IPS-18c (cell line): ENCODE measurements around the gene ATRNL1.
"Not testable (repeated sequence)": the region's sequence is repeated elsewhere in the genome, so short reads cannot be mapped to it uniquely, and the experiment has no call there.

Source experiments
- H3K4me3 ChIP-seq: 2 replicates; pipeline ENCODE4 v1.7.0; 2013; ENCODE audit warnings: low read depth, mild to moderate bottlenecking, low read length, moderate library complexity; ENCODE audit not compliant: insufficient read depth
- H3K9me3 ChIP-seq: one replicate; pipeline ENCODE4 v1.6.1; 2013; ENCODE audit warnings: mild to moderate bottlenecking, low read length, moderate library complexity; ENCODE audit not compliant: control insufficient read depth, insufficient read depth

The ATRNL1 gene

DNA sequence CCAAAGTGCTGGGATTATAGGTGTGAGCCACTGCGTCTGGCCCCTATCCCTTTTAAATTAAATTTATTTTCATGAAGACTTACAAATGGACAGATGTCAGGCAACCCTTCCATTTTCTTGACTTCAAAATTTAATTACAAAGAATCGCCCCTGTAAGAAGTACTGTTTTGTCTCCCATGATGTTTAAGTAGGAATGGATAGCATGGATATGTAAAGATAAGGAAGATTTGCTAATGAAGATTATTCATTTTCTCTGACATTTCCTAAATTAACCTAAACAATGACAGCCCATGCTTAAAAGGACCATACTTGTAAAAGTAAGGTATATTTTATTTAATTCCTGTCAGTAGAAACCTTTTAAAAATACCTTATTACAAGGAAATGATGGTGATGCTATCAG is 627.0 kb downstream of the ATRNL1 start:
- Histone ChIP-seq H3K4me3 (no peak overlapping the region), H3K9me3 (no peaks in the 10 kb centered on the region)

DNA sequence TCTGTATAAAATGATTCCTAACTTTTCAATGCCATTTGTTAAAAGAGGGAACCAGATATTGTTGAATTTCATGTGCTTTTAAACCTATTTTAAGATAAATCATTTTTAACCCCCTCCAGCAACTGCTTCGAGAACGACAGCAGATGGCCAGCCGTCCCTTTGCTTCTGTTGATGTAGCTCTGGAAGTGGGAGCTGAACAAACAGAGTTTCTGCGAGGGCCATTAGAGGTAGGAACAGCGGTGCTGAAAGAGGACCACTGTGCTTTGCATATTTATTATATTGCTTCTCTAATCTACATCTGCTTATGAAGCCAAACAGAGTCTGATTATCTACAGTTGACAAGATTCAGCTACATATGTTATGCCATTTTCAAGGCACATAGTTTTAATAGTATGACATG is 634.0 kb downstream of the ATRNL1 start:
- Histone ChIP-seq H3K4me3 (no peak overlapping the region), H3K9me3 (no peaks in the 10 kb centered on the region)

DNA sequence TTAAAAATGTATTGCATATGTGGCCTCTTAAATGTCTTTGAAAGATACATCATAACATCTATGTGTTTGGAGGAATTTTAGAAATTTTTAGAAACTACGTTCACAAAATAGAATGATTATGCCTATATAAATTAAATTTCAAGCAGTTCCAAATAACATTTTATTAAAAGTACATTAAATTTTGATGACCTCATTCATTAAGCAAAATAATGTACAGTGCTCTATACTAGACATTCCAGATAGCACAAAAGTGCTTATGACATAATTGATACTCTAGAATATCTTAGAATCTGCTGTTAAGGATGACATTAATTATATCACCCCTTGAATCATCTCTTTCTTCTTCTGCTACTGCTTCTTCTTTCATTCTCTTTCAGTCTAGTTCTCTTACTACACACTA is 650.9 kb downstream of the ATRNL1 start:
- H3K4me3 ChIP-seq: no peak overlapping the region
- peaks cover 2% of the 10 kb centered on the region for H3K9me3 ChIP-seq

DNA sequence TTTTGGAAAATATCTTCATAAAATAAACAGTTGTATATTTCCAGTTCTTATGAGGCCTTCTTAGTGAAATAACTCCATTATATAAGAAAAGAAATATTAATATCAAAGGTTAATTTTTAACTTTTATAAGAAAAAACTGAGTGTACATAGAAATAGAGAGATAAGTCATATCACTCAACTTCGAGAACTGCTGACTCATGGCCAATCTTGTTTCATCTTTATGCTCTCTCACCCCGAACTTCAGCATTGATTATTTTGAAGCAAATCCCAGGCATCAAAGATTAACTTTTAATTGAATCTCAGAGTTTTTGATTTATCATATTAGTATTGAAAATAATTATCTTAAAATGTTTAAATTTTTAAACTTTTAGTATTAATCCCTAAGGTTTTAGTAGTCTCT is 652.8 kb downstream of the ATRNL1 start:
- Histone ChIP-seq H3K4me3 (no peak overlapping the region), H3K9me3 (peaks cover 2% of the 10 kb centered on the region)

DNA sequence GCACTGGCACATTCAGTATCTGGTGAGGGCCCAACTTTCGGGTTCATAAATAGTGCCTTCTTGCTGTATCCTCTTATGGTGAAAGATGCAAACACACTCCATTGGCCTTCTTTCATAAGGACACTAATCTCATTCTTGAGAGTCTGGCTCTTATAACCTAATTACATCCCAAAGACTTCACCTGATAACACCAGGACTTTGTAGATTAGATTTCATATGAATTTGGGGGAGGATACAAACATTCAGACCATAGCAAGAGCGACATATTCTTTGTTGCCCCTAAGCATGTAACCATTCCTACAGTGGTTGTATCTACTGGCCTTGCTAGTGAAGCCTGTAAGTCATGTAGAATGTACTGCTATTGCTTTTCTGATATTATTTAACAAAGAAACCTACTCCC is 654.6 kb downstream of the ATRNL1 start:
- no peak overlapping the region for H3K4me3 ChIP-seq
- H3K9me3 ChIP-seq: peaks cover under 1% of the 10 kb centered on the region

DNA sequence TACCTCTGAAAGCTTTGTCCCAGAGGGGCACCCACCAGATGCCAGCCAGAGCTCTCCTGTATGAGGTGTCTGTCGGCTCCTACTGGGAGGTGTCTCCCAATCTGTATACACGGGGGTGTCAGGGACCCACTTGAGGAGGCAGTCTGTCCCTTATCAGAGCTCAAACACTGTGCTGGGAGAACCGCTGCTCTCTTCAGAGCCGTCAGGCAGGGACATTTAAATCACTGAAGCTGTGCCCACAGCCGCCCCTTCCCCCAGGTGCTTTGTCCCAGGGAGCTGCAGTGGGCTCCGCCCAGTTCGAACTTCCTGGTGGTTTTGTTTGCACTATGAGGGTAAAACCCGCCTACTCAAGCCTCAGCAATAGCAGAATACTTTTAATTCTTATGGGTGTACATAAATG is 665.3 kb downstream of the ATRNL1 start:
- not testable (repeated sequence) for H3K9me3 ChIP-seq, H3K4me3 ChIP-seq

DNA sequence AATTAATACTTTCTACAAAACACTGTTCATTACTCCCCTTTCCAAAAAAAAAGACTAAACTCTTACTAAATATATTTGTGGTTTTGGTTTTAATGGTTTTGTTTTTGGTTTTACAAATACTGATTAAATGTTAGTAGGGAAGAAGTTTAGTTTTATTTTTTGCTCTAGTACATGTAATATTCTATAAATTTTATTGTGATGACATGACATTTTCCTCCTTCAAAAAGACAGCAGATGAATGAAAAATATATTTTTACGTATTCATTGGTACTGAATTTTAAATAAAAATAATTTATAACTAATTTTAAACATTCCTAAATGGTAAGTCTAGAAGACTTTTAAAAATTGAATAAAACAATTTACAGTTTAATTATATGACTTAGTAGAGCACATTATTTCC is 667.0 kb downstream of the ATRNL1 start:
- no peak overlapping the region for H3K4me3 ChIP-seq
- H3K9me3 ChIP-seq: no peaks in the 10 kb centered on the region

DNA sequence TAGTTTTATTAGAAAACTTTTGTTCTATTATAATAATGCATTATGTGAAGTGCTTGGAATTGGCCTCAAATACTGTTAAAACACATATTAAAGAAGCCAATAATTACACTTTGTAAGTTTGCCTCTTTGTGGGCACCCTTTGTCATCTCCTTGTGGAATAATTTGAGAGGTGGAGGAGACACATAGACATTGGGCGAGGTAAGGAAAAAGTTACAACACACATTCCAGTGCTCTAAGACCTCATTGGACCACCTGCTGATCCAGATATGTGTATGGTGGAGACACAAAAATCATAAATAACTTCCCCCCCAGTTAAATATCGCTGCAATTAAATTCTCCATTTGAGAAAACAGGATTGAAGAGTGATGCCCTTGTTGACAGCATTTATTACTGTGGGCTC is 668.0 kb downstream of the ATRNL1 start:
- H3K4me3 ChIP-seq: no peak overlapping the region
- no peaks in the 10 kb centered on the region for H3K9me3 ChIP-seq

DNA sequence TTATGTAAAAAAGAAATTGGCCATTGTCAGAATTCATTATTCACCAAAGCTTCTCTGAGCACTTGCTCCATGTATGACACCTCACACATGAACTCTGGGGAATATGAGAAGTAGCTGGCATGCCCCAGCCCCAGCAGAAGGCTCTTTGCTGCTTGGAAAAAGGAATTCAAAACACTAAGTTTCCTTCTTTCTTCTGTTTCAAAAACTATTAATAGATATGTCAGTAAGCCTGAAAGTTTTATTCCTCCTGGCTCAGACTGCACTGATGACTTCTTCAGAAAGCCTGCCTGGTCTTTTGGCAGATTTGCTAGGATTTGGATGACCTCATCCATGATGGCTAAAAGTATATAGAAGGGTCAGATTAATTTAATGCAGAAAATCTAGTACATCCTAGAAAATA is 668.9 kb downstream of the ATRNL1 start:
- H3K4me3 ChIP-seq: no peak overlapping the region
- H3K9me3 ChIP-seq: no peaks in the 10 kb centered on the region

DNA sequence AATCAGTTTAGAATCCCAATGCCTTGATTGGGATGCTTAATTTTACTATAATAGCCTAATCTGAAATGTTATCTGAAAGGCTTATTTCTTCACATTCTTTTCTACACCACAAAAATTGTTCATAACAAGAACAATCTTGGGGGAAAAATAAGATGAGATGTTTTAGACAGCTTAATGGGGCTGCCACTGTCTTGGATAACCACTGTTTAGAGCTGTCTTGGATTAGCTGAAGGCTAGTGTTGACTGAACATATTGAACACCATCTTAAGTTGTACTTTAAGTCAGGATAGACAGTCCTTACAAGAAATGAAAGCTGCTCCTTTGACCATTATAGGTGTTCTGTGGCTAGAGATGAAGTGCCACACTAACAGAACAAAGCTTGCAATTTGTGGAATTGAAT is 678.6 kb downstream of the ATRNL1 start:
- Histone ChIP-seq H3K4me3 (no peak overlapping the region), H3K9me3 (no peaks in the 10 kb centered on the region)

DNA sequence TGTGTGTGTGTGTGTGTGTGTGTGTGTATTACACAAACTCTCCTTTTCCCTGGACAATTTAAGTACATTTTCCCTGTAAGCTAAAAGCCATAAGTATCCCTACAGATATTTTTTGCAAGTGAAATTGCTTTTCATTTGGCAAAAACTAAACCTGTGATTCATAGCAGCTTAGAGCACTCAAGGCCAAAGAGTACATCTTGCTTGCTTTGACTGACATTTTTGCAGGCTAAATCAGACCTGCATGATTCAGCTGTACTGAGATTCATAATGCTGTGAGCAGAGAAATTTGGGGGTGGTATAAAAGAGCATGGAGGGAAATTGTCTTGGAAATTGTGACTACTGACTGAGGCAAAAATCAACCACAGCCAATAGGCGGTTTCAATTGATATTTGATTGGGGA is 679.4 kb downstream of the ATRNL1 start:
- H3K4me3 ChIP-seq: no peak overlapping the region
- H3K9me3 ChIP-seq: no peaks in the 10 kb centered on the region

DNA sequence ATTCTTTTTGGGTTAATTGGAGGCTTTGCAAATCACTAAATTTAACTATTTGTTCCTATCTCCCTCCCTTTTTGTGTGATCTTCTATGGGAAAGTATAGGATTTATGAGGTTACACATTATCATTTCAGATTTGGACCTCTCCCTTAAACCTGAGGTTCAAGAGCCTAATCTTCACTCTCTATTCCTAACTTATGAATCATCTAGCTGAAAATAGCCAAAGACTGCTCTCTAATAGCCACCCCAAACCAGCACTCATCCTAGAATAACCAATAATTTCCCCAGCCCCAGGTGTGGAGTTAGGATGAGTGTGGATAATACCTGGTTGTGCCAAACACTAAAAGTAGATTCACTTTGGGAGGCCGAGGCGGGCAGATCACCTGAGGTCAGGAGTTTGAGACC is 680.7 kb downstream of the ATRNL1 start:
- H3K9me3 ChIP-seq: no peaks in the 10 kb centered on the region
- H3K4me3 ChIP-seq: no peak overlapping the region

DNA sequence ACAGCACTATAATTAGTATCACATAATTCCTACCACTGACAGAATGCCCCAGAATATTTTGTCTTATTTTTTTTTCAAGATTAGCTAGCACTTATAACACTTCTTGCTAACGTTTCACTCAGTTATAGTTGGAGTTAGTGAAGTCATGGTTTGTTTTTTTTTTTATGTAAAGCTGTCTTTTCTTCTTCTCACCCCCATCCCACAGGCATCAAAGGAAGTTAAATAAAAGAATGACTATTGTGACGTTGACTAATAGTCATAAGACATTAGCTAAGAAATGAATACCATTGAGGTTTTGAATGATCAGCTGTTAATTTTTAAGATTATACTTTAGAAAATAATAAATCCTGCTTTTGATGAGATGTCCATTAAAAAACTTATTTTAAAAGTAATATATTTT is 681.6 kb downstream of the ATRNL1 start:
- no peak overlapping the region for H3K4me3 ChIP-seq

DNA sequence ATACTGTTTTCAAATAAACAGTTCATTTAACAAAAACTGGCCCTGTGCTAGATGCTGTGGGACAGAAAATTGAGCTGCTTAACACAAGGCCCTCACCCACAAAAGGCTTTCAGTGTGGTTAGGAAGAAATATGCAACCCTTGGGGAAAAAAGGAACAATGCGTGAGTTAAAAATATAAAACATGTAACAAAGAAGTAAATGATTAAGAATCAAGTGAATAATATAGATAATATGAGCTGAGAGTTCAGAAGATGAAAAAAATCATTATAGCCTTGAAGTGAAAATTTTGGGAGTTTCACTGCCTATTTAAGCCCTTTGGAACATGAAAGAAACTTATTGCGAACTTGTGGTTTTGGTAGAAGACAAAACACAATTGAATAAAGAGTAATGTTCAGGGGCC is 684.5 kb downstream of the ATRNL1 start:
- Histone ChIP-seq H3K4me3 (no peak overlapping the region), H3K9me3 (no peaks in the 10 kb centered on the region)

More for the DNA sequence above, 681.6 kb downstream of the ATRNL1 start:
- no peaks in the 10 kb centered on the region for H3K9me3 ChIP-seq

DNA sequence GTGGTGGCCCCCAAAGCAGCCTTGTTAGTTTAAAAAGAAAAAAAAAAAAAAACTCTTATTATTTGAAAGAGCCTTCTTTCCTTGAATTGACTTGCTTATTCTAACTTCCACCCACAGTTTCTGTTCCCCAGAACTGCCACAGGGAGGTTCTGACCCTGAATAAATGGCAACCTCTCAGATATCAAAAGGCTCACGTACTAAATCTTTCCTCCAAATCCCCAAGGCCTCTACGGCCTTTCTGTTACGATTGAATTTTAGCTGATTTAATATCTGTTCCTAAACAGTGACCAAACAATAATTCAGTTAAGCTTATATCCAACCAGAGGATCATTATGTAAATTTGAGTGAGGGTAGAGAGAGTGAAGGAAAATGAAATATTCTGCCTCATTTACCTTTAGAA is 697.1 kb downstream of the ATRNL1 start:
- Histone ChIP-seq H3K4me3 (no peak overlapping the region), H3K9me3 (no peaks in the 10 kb centered on the region)

DNA sequence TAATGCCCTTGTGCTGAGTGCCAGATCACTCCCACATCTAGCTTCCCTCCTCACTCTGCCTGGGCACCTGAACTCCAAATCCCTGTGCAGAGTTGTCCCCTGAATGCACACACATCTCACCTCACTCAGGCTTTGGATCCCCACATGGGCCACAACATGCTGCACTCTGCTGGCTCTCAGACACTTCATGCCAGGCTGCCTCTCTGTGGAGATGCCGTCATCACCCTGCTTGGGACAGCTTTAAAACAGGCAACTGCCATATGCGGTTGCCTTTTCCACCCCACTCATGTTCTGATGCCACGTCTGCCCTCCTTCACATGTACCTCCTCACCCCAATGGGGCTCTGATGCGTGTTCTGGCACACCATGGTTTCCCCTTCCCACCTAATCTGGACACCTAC is 702.8 kb downstream of the ATRNL1 start:
- Histone ChIP-seq H3K4me3 (no peak overlapping the region), H3K9me3 (no peaks in the 10 kb centered on the region)

DNA sequence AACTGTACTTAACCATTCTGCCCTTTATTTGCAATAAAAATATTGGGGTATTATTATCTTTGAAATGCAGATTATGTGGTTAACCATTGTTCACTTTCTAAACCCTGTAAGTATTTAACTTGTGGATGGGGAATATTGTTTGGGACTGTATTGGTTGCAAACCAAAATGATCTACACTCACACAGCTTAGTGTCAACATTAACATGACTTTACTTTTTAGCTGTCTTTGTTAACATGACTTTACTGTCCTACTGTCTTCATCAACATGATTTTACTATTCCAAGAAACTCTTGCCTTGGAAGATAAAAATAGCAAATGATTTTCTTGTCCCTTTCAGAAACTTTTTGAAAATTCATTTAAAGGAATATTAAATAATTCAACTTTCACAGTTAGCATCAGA is 708.3 kb downstream of the ATRNL1 start:
- Histone ChIP-seq H3K9me3 (no peaks in the 10 kb centered on the region), H3K4me3 (no peak overlapping the region)

DNA sequence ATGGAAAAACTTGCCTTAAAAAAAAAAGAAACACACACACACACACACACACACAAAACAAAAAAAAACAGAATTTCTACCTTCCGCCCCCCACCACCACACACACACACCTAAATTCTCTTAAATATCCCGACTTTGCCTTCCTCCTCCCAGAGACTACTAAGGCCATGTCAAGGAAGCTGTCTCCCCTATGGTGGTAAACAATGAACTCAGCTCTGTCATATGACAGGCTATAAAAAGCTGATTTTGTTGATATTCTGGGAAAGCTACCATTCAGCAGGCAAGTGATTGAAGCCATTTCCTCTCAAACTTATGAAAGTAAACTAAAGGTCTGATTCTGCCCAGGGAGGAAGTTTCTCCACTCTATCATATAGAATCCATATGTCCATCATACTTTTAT is 708.8 kb downstream of the ATRNL1 start:
- Histone ChIP-seq H3K9me3 (no peaks in the 10 kb centered on the region), H3K4me3 (no peak overlapping the region)

DNA sequence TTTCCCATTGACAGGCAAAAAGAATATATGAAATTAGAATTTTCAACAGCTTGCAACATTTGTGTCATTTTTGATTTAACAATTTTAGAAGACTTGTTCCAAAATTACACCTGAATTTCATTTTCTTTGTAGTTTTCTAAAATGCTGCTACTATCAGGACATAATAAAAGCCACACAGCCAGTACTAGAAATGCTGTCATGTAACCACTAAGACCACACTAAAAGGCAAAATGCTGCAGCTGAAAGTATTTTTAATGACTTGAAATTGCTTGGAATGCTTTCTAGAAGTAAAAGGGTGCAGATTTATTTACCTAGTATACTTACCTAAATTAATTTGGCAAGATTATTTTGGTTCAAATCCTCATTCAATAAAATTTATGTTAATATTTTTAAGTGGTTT is 709.7 kb downstream of the ATRNL1 start:
- H3K9me3 ChIP-seq: no peaks in the 10 kb centered on the region
- H3K4me3 ChIP-seq: no peak overlapping the region

DNA sequence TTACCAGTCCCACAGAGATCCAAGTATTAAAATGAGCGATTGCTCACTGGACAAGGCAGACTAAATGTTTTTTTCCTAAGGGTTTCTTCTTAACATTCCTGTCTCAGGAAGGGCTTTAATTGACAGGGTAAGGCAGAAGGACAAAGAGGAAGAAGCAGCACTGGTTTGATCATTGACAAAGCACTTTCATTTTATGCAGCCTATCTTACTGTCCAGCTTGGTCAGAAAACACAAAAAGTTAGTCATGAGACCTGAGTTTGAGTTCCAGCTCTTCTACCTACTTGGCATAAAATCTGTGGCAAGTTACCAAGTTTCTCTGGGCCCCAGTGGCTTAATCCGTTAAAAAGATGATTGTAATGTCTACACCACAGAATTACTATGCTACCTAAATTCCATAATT is 721.4 kb downstream of the ATRNL1 start:
- Histone ChIP-seq H3K4me3 (no peak overlapping the region), H3K9me3 (no peaks in the 10 kb centered on the region)
